HG03558 (cell line): ENCODE results near the gene KRT6B.

ENCODE experiments used
- ATAC-seq: cut with Tn5 transposase; IDR thresholded peaks from one replicate; pipeline ENCODE4 v1.9.1; 2021; ENCODE audit warnings: moderate number of reproducible peaks; ENCODE audit not compliant: unreplicated experiment; ENCODE audit errors: extremely low read depth

The KRT6B gene

GRCh38 chr12:52437508-52437907, 14.4 kb downstream of the KRT6B start:
- no peak for ATAC-seq

- no peak for ATAC-seq
Measured at GRCh38 chr12:52436828-52437474, 15.0 kb downstream of the KRT6B start.

GRCh38 chr12:52436000-52436827, 15.7 kb downstream of the KRT6B start:
- no peak for ATAC-seq

GRCh38 chr12:52435659-52435999, 16.3 kb downstream of the KRT6B start:
- ATAC-seq, result no peak

GRCh38 chr12:52434760-52435530, 17.0 kb downstream of the KRT6B start:
- no peak for ATAC-seq

- no peak for ATAC-seq
Measured at GRCh38 chr12:52434081-52434733, 17.7 kb downstream of the KRT6B start, which contains the start of gene KRT75. Gene KRT75, minus strand, starts transcription at chr12:52434371. Its CDS starts 67 bp downstream, at chr12:52434304.

GRCh38 chr12:52433501-52434080, 18.4 kb downstream of the KRT6B start:
- ATAC-seq, result no peak

- ATAC-seq, result no peak
Measured at GRCh38 chr12:52432559-52433207, 19.3 kb downstream of the KRT6B start.

GRCh38 chr12:52428121-52428520, 23.8 kb downstream of the KRT6B start:
- no peak for ATAC-seq

GRCh38 chr12:52427083-52427482, 24.9 kb downstream of the KRT6B start:
- ATAC-seq, result no peak

GRCh38 chr12:52426034-52426433, 25.9 kb downstream of the KRT6B start:
- no peak for ATAC-seq

GRCh38 chr12:52425466-52425865, 26.5 kb downstream of the KRT6B start:
- no peak for ATAC-seq

GRCh38 chr12:52423661-52424500, 28.1 kb downstream of the KRT6B start:
- ATAC-seq, result no peak

GRCh38 chr12:52423035-52423434, 28.9 kb downstream of the KRT6B start:
- no peak for ATAC-seq

GRCh38 chr12:52419656-52420055, 32.3 kb downstream of the KRT6B start:
- no peak for ATAC-seq

- ATAC-seq, result no peak
Measured at GRCh38 chr12:52418576-52419110, 33.3 kb downstream of the KRT6B start.

- ATAC-seq, result no peak
Measured at GRCh38 chr12:52417740-52418139, 34.2 kb downstream of the KRT6B start.

- ATAC-seq, result no peak
Measured at GRCh38 chr12:52416795-52417194, 35.2 kb downstream of the KRT6B start.
